Jurkat, Clone E6-1 (cell line): ENCODE measurements around the gene AGTR1. TPM values are rescaled to one million over a fixed set of nuclear protein-coding genes. Genes with fewer than 3 reads are reported as not detected.

Experiments used
- DNase-seq: peaks from one replicate; pipeline ENCODE4 v3.0.0-alpha.2; 2011; ENCODE audit warnings: low read depth, low spot score
- H3K4me3 ChIP-seq: 2 replicates; pipeline ENCODE4 v1.5.1; 2011; ENCODE audit warnings: mild to moderate bottlenecking, low read length, control low read depth, moderate library complexity
- polyA plus RNA-seq: library from polyadenylated mRNA; unstranded; fragments of >200 nt; gene quantifications from one replicate; pipeline ENCODE4 v1.2.1, GENCODE V29; 2012; ENCODE audit warnings: missing spikeins; ENCODE audit not compliant: insufficient read length, insufficient read depth

The AGTR1 gene
- not detected for polyA plus RNA-seq

DNA sequence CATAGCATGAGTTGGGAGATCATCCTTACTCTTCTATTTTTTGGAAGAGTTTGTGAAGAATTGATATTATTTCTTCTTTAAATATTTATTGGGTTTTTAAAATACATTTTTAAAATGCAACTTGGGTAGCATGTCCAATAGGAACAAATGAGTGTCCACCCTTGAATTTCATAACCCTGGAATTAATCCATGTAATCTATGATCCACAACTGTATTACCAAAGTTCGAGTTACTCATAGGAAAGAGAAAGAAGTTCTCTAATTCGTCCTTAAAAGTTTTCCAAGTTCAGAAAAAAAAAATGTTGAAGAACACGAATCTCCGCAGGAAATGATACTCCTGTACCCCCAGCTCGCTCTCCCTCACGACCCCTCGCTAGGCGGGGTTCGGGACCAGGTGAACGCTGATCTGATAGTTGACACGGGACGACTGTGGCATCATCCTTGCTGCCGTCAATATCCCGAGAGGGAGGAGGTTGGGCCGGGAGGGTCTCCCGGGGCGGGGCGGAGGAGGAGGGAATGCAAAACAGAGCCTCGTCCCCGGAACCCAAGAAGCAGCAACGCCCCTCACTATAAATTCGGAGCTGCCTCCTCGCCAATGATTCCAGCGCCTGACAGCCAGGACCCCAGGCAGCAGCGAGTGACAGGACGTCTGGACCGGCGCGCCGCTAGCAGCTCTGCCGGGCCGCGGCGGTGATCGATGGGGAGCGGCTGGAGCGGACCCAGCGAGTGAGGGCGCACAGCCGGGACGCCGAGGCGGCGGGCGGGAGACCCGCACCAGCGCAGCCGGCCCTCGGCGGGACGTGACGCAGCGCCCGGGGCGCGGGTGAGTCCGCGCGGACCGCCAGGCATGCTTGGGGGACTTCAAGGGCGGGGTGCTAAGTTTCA lies at the start of gene AGTR1:
TSS of gene AGTR1 (plus strand) at position 598 of the 884 bp plus-strand sequence. CDS start 43,133 bp downstream, outside the sequence.
- no peak for DNase-seq
- H3K4me3 ChIP-seq: no peak within 1 kb of the TSS

DNA sequence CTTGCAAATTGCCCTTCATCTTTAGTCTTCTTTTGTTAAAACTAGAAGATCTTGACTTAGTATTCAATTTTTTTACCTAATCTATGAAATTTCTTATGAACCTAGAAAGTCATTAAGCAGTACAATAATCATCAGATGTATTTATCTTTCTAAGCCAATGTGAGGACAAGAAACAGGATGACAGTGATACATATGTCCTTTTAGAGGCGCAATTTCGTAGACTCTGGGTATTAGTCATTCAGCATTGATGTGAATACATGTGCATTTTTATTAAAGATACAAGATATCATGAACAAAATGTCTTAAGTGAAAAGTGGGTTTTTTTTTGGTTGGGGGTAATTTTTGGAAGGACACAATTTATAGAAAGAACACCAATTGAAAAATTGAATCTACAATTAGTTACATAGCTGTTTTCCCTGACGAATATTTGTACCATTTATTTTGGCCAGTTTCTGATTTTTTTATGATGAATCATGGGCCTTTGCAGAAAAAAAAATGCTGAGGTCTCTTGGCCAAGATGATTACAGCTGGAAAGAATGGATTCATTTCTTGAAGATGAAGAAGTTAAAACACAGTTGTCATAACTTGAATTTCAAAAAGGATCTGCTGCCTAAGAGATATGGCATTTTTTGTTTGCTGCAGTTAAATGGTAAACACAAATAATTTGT lies 48.9 kb upstream of the AGTR1 start:
- no peak overlapping the region for H3K4me3 ChIP-seq
- DNase-seq: no peak

DNA sequence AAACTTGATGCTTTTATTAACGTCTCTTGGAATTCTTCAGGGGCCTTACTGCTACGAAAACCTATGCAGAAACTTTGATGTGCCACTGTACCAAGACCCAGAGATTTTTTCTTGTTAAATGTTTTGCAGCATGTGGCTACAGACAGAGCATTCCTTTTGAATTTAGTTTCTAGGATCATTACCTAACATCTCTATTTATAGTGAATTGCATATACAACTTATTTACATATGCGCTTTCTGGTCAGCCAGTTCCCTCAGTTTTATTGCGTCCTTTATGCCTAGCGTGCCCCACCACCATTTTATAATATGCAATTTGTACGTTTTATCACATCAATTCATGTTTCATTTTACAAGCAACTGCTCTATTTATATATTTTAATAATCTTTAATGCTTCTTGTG lies 46.2 kb upstream of the AGTR1 start:
- DNase-seq: no peak
- H3K4me3 ChIP-seq: no peak overlapping the region

- H3K4me3 ChIP-seq: no peak overlapping the region
- DNase-seq: no peak
Observed at GRCh38 chr3:148654433-148654832, 43.3 kb upstream of the AGTR1 start.

GRCh38 chr3:148657470-148657869 lies 40.2 kb upstream of the AGTR1 start:
- DNase-seq: no peak
- no peak overlapping the region for H3K4me3 ChIP-seq

- no peak overlapping the region for H3K4me3 ChIP-seq
- DNase-seq: no peak
Observed at GRCh38 chr3:148659512-148659911, 38.2 kb upstream of the AGTR1 start.

- no peak for DNase-seq
Observed at GRCh38 chr3:148680289-148680688, 17.4 kb upstream of the AGTR1 start.

GRCh38 chr3:148681080-148681479 lies 16.6 kb upstream of the AGTR1 start:
- H3K4me3 ChIP-seq: no peak overlapping the region
- DNase-seq: no peak

More at GRCh38 chr3:148680289-148680688, 17.4 kb upstream of the AGTR1 start:
- no peak overlapping the region for H3K4me3 ChIP-seq

- H3K4me3 ChIP-seq: no peak overlapping the region
- DNase-seq: no peak
Observed at GRCh38 chr3:148682997-148683396, 14.7 kb upstream of the AGTR1 start.

DNA sequence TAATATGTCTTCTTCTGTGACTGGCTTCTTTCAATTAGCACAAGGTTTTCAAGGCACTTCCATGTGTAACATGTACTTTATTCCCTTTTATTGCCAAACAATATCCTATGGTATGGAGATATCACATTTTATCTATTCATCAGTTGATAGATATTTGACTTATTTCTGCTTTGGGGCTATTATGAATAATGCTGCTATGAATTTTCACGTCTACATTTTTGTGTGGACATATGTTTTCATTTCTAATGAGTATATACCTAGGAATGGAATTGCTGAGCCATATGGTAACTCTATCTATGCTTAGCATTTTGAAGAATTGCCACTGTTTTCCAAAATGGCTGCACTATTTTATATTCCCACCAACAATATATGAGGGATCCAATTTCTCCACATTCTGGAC lies 3.6 kb upstream of the AGTR1 start:
- DNase-seq: no peak
- H3K4me3 ChIP-seq: no peak overlapping the region

DNA sequence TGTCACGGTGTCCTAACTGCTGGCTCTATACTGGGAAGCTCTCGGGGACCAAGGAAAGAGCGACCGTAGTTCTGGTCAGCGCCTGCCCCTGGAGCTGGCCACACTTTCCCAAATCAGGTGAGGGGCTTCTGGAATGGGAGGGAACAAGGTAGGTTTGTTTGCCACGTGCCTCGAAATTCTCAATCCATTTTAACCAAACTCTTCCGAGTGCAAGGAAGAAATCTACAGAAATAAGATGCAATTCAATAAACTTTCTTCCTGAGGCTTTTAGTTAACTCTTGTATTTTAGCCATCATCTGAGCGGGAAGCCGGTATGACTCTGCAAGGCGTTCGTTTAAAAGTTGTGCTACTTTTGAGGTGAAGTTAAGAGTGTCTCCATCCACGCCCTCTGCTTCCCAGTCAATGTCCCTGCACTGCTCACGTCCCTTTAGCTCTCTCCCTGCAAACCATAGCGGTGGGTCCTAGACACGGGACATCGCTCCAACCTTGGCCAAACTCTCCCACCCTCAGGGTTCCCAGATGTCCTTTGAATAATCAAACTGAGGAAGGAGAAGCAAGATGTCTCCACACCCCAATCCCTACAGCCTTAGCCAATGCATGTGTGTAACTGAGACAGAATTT lies 597 bp downstream of the AGTR1 start:
- no peak for DNase-seq
- no peak overlapping the region for H3K4me3 ChIP-seq

GRCh38 chr3:148705314-148705713 lies 7.6 kb downstream of the AGTR1 start:
- DNase-seq: no peak
- H3K4me3 ChIP-seq: no peak overlapping the region

DNA sequence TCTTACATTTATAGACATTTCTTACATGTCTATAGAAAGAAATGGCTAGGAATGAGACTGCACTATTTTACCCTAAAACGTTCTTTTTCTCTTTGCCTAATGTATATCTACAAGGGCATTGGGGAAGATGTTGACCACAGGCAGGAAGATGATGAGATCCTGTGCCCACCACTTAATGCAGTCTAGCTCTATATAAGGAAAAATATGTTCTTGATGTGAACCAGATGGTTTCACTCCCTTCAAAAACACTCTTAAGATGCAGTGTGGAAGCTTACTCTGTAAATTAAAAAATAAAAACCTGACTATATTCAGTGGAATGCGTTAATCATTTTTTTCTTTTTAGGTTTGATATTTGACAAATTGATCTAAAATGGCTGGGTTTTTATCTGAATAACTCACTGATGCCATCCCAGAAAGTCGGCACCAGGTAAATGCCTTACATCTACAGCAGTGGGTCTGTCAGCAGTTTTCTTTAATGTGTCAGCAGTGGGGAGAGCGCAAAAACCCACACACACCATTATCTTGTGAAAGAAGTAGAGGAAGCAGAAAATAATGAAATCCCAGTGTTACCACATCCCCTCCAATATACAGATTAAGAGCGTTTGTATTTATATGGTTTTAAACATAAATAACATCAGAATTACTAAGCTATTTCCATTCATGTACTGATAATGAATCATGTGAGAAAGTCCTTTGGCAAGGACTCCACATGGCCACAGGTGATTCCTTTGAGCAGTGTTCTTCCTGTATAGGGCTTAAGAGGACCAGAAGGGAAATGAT lies 10.1 kb downstream of the AGTR1 start:
- H3K4me3 ChIP-seq: no peak overlapping the region
- no peak for DNase-seq

GRCh38 chr3:148708409-148708808 lies 10.7 kb downstream of the AGTR1 start:
- no peak for DNase-seq
- H3K4me3 ChIP-seq: no peak overlapping the region

- H3K4me3 ChIP-seq: no peak overlapping the region
- no peak for DNase-seq
Observed at GRCh38 chr3:148709560-148710253, 12.0 kb downstream of the AGTR1 start.

GRCh38 chr3:148710665-148711064 lies 13.0 kb downstream of the AGTR1 start:
- H3K4me3 ChIP-seq: no peak overlapping the region
- DNase-seq: no peak

GRCh38 chr3:148711981-148712666 lies 14.4 kb downstream of the AGTR1 start:
- no peak overlapping the region for H3K4me3 ChIP-seq
- DNase-seq: no peak

- H3K4me3 ChIP-seq: no peak overlapping the region
- no peak for DNase-seq
Observed at GRCh38 chr3:148714521-148714920, 16.8 kb downstream of the AGTR1 start.
